NCI-H226 (cell line): ENCODE results near the gene MEOX1.

ENCODE experiments used
- DNase-seq: peaks from one replicate; pipeline ENCODE4 v3.0.0-alpha.2; 2015

The MEOX1 gene

GRCh38 chr17:43679401-43679800 lies 17.7 kb upstream of the MEOX1 start:
- no peak for DNase-seq

- no peak for DNase-seq
These were observed 14.7 kb upstream of the MEOX1 start for GRCh38 chr17:43676471-43676870.

DNA sequence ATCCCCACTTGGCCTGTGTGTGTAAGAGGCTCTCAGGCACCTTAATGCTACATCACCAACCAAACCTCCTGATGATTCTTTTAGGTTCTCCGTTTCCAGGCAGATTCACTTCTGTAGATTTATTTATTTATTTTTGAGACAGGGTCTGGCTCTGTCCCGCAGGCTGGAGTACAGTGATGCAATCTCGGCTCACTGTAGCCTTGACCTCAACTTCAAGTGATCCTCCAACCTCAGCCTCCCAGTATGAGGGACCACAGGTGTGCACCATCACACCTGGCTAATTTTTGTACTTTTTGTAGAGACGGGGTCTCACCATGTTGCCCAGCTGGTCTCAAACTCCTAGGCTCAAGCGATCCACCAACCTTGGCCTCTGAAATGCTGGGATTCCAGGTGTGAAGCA lies 12.7 kb upstream of the MEOX1 start:
- no peak for DNase-seq

DNA sequence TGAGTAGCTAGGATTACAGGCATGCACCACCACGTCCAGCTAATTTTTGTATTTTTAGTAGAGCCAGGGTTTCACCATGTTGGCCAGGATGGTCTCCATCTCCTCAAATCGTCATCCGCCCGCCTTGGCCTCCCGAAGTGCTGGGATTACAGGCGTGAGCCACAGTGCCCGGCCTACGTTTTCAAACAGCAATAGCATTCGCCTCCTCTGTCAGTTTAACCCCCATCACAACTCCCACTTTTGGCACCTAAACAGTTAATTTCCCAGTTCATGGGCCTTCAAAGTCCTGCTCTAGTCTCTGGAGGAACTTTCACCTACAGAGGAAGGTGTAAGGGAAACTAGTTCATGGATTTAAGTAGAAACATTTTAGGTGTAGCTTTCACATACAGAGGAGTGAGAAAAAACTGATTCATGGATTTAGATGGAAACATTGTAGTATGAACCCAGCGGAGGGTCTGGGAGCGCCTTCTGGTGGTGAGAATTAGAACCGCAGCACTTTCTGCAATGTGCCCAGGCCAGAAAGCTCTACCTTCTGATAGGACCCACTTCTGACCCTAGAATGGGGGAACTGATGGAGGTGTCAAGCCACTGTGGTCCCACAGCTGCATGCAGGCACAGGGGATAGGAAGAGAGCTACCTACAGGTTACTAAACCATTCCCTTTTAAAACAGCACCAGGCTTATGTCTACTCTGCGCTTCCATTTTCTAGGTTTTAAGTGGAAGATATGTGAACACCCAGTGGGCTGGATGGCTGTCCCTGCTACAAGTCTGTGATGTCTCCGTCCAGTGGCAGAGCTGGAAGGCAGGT lies 12.0 kb upstream of the MEOX1 start:
- DNase-seq, result peak; percentile 23

GRCh38 chr17:43671755-43672519 lies 10.2 kb upstream of the MEOX1 start:
- no peak for DNase-seq

GRCh38 chr17:43671031-43671692 lies 9.4 kb upstream of the MEOX1 start:
- DNase-seq, result no peak

GRCh38 chr17:43670645-43671030 lies 8.9 kb upstream of the MEOX1 start:
- DNase-seq, result no peak

DNA sequence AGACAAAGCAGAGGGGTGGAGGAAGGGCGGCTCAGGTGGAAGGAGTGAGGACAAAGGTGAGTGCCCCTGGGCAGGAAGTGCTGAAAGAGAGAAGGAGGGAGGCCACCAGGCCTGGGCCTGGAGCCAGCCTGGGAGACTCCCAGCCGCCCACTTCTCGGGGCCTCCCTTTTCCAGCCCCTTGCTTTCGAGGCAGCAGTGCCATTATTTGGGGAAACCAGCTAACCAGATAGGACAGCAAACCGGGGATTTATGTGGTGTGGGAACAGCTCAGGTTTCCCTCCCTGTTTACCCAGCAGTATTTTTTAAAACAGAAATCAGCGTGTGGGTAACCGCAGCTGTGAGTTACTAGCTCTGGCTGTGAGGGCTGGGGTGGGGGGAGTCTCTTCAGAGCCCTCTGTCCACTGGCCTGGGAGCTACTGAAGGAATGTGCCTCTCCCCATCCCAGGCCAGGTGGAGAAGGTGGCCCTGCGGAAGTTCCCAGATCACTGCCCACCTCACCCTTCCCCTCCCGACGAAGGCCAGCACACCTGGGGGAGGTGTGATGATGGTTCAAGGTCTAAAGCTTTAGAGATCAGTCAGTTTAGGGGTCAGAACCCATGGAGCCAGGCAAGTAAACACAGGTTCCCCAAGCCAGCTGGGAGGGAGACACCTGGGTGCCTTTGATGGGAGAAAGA lies 8.4 kb upstream of the MEOX1 start:
- no peak for DNase-seq

DNA sequence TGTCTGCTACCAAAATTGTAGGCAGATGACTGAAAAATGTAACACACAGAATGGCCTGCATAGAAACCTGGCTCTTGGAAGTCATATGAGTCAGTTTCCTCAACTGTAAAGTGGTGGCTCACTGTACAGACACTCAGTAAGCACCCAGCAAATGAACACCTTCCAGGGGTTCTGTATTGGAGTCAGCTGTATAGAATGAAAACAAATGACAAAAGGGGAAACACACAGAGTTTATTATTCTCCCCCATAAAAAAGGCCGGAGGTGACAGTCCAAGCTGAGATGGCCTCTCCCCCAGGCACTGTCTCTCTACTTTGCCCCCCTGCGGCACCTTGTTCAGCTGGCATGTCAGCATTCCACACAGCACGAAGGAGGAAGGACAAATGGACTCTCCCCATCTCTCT lies 6.2 kb upstream of the MEOX1 start:
- DNase-seq, result peak; percentile 23

DNA sequence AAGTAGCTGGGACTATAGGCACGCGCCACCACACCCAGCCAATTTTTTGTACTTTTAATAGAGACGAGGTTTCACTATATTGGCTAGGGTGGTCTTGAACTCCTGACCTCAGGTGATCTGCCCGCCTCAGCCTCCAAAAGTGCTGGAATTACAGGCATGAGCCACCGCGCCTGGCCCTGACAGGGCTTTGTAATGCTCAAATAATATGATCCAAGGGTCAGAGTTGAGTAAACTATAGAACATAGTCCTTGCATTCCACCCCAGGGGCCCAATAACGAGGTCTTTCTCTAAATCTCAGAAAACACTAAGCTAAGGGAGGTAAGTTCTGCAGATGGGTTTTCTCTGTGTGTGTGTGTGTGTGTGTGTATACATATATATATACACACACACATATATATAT lies 5.8 kb upstream of the MEOX1 start:
- DNase-seq, result no peak

- DNase-seq, result no peak
These were observed 4.2 kb upstream of the MEOX1 start for GRCh38 chr17:43665937-43666236.

GRCh38 chr17:43665084-43665936 lies 3.6 kb upstream of the MEOX1 start:
- no peak for DNase-seq

DNA sequence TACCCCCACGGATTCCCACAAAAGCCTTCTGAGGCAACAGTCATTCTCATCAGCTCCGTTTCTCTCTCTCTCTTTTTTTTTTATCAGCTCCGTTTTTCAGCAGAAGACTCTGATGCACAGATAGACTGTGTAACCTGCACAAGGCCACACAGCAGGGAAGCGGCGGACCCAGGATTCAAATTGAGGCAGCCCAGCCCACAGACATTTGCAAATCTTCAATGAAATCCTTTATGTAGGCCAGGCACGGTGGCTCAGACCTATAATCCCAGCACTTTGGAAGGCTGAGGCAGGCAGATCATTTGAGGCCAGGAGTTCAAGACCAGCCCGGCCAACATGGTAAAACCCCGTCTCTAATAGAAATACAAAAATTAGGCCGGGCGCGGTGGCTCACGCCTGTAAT lies 2.4 kb upstream of the MEOX1 start:
- no peak for DNase-seq

DNA sequence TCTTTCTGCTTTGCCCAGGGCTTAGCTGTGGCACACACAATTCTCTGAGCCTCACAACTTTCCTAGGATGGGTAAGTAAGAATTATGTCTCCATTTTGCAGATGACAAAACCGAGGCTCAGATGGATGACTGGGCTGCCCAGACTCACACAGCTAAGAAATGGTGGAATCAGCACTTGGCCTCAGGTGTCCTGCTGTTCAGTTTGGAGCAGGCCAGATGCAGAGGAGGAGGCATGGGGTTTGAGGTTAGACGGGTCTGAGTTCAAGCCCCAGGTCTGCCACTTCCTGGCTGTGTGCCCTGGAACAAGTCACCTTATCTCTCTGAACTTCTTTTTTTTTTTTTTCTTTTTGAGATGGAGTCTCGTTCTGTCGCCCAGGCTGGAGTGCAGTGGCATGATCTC lies 1.7 kb upstream of the MEOX1 start:
- no peak for DNase-seq

GRCh38 chr17:43662413-43663141 lies 855 bp upstream of the MEOX1 start:
- DNase-seq, result no peak

DNA sequence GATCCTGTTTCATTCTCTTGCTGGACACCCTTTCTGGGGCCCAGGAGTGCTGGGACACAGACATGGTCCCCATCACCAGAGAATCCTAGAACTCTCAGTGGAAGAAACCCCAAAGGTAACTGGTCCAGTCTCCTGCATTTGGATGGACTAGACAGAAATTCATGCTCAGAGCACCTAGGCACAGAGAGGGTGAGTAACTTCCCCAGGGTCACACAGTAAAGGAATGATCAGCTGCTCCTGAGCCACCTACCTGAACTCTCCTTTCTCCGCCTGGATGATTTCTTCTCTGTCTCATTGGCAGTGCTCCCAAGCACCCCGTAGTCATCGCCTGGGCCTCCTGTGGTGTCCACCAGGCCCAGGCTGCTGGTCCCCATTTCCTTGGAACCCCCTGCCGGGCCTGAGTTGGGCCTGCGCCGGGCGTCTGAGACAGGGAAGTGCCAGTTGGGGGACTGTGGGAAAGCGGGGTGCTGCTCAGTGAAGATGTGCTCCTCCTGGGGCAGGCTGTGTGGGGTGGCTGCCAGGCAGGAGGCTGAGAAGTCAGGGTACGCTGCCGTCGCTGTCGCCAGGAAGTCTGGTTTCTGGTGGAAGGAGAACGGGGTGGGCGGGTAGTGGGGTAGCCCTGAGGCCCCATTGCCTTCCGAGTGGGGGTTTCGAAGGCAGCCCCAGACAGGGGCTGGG lies 767 bp downstream of the MEOX1 start:
- no peak for DNase-seq

DNA sequence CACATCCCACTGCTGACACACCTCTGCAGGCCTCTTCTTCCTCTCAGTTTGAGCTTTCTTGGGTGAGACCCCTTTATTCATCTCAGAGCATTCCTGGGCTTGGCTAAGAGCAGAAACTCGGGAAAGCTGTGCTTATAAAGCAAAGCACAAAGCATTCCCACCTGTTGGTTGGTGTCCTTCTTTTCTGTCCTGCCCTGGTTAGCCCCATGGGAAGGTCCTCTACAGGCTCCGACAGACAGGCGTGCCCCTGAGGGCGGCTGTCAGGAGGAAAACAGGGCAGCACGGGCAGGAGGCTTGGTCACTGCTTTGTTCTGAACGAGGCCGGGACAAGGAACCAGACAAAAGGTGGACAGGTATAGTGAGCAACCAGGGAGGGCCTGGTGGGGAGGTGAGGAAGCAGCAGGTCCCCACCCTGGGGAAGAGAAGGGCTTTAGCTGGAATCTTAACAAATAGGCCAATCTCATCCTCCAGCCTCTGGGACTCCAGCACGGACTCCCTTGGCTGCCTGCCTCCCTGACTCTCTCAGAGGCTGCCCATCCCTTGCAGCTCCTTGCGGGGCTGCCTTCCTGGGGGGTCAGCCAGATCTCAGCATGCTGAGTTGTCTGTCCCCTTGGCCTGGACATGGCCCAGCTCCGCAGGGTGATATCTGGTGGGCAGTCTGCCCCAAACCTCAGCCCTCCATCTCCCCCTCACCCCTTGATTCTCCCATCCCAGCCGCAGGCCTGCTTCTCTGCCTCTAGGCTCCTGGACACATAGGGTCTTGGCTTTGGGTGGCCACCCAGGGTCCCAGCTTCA lies 1.7 kb downstream of the MEOX1 start:
- DNase-seq, result no peak

DNA sequence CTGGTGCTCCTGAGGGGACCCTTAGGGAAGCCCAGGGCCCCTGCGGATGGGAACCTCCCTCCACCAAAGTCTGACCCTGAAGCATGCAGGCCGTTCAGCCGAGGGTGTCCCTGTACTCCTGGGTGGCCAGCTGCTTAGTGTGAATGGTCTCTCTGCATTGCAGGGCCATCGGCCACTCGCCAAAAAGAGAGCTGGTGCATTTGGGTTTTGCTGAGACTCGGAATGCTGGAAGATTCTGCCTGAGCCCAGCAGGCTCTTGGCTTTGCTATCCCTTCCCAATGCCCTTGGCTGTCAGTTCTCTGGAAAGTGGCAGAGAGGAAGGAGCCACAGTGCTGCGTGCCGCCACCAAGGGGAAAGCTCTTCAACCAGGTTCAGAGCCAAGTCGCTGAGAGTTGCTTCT lies 2.8 kb downstream of the MEOX1 start:
- no peak for DNase-seq

GRCh38 chr17:43655693-43656255 lies 5.9 kb downstream of the MEOX1 start:
- no peak for DNase-seq

DNA sequence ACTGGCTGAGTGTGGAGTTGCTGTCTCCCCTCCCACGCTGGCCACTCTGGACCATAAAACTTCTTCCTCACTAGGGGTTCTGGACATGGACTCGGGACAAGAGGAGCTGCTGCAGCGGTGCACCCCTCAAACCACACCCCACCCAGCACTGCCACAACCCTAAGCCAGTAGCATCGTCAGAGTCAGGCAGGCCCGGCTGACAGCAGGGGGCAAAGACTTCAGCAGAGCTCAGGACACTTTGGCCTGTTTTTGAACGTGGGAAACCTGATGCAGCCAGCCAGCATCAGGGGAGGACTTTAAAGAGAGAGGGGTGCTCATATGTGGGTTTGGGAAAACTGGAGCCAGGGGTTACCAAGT lies 9.6 kb downstream of the MEOX1 start:
- no peak for DNase-seq
